ENCODE measurements around the gene PFKL.

The PFKL gene

DNA sequence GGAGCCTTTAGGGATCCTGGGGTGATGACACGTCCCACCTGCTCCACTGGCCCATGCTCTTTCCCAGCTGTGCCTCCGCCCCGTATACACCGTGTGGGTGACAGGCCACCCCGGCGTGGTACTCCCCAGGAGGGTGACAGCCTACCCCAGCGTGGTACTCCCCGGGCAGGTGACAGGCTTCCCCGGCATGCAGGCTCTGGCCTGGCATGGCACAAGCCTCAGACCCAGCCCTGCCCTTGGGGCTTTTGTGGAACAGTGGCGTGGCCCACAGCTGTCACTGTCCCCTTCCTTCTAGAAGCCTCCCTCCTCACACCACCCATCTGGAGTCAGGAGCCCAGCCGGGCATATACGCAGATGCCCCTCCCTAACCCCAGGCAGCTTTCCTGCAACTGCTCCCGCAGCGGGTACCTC is 4.7 kb upstream of the PFKL start:
- no peak for DNase-seq (ENCODE audit: low spot score)

DNA sequence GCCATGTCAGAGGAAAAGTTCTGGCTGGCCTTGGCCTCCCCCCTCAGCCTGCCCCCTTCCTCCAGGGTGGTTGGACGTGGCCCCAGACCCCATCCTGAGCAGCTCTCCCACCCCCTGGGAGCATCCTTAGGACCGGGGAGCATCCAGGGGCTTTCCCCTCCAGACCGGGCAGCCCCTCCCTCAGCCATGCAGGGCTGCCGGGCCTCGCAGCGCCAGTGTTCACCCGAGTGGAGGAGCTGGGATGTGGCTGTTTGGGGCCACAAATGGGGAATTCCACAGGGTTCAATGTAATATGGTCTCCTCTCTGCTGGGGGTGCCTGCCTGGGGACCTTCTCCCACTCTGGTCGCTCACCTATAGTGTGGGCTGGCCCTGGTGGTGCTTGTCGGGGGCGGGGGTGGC is 4.2 kb upstream of the PFKL start:
- no peak for DNase-seq (ENCODE audit: low spot score)

- DNase-seq (ENCODE audit: low spot score), result no peak
Measured at GRCh38 chr21:44296103-44296519, 3.7 kb upstream of the PFKL start.

DNA sequence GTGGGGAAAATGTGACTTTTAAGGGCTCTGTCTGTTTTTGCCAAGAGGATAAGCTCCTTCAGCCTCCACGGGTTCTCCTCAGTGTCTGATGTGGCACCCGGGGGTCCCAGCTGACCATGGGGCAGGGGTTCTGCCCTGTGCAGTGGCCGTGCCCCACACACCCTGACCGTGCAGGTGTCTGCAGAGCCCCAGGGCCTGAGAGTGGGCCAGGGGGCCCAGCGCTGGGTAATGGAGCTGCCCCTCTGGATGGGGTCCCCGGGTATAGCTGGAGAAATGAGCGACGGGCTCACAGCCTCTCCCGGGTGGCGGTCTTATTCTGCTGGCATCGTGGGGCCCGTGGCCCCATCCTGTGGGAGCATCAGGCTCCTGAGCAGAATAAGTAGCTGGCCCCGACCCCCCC is 2.9 kb upstream of the PFKL start:
- DNase-seq (ENCODE audit: low spot score), result no peak

DNA sequence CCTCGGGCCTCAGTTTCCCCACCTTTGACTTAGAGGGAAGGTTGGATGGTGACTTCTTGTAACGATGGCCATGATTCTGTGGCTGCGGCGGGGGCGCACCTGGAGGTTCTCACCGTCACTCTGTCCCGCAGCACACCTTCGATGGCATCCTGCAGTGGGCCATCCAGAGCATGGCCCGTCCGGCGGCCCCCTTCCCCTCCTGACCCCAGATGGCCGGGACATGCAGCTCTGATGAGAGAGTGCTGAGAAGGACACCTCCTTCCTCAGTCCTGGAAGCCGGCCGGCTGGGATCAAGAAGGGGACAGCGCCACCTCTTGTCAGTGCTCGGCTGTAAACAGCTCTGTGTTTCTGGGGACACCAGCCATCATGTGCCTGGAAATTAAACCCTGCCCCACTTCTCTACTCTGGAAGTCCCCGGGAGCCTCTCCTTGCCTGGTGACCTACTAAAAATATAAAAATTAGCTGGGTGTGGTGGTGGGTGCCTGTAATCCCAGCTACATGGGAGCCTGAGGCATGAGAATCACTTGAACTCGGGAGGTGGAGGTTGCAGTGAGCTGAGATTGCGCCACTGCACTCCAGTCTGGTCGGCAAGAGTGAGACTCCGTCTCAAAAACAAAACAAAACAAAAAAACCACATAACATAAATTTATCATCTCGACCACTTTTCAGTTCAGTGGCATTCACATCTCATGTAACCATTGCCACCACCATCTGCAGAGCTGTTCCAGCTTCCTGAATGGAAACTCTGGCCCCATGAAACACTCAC is 2.1 kb upstream of the PFKL start:
- DNase-seq (ENCODE audit: low spot score), result peak; percentile 97

GRCh38 chr21:44298301-44298700 is 1.6 kb upstream of the PFKL start:
- DNase-seq (ENCODE audit: low spot score), result no peak

GRCh38 chr21:44299085-44299457 is 782 bp upstream of the PFKL start:
- DNase-seq (ENCODE audit: low spot score), result no peak

GRCh38 chr21:44300262-44300959 is 558 bp downstream of the PFKL start:
- DNase-seq (ENCODE audit: low spot score), result peak; percentile 66

GRCh38 chr21:44301141-44301540 is 1.3 kb downstream of the PFKL start:
- no peak for DNase-seq (ENCODE audit: low spot score)

- no peak for DNase-seq (ENCODE audit: low spot score)
Measured at GRCh38 chr21:44301961-44302406, 2.1 kb downstream of the PFKL start.

GRCh38 chr21:44302573-44303401 is 2.9 kb downstream of the PFKL start:
- DNase-seq (ENCODE audit: low spot score), result peak; percentile 86

GRCh38 chr21:44303490-44303981 is 3.7 kb downstream of the PFKL start:
- peak; percentile 80 for DNase-seq (ENCODE audit: low spot score)

DNA sequence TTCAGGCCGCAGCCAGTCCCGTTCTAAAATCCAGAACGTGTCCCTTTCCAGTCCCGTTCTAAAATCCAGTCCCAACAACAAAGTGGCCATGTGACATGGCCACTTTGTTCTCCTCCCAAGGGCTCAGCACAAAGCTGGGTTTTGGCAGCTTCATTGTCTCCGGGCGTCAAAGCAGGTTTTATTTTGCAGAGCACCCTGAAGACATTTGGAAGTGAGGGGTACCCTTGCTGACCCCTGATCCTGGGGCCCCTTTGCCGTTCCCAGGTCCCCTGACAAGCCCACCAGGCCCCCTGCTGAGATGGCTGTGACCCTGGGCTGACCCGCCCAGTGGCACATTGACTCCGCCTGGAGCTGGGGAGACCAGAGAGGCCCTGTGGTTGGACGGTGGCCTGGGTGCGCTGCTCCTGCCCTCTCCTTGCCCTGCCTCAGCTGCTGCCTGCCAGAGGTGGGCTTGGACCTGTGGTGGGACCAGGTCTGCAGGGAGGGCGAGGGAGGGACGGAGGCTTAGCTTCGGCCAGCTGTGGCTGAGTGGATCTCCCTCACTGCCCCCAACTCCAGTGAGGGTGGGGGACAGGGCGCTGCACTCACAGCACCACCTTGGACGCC is 4.3 kb downstream of the PFKL start:
- no peak for DNase-seq (ENCODE audit: low spot score)

GRCh38 chr21:44304877-44305293 is 5.0 kb downstream of the PFKL start:
- DNase-seq (ENCODE audit: low spot score), result peak; percentile 88

GRCh38 chr21:44305691-44306090 is 5.8 kb downstream of the PFKL start:
- DNase-seq (ENCODE audit: low spot score), result no peak

DNA sequence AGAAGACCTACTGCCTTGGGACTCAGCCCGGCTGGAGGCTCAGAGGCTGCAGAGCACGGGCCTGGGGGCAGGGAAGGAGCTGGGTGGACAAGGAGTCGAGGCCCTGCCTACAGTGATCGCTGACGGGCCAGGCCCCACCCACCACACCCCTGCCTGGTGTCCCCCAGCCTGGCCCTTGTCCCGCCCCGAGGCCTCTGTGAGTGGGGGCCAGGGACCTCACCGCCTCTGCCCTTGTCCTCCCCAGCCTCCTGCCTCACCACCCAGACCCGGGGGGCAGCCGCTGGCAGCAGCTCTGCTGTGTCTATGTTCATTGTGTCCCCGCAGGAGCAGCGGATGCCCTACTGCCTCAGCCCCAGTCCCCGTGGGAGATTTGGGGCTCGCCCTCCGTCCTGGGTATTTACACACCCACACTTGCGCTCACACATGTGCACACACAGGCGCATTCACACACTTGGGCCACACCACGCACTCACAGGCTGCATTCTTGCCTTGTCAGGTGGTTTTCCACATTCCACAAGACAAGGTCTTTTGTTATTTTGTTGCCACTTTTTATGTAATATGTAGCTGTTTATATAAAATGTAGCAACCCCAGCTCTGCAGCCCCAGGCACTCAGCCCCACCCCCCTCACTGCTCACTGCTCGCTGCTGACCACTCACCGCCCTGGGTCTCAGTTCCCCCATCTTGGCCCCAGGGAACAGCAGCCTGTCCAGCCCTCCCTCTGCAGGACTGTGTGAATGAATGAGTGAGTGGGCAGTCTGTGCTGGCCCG is 7.3 kb downstream of the PFKL start:
- no peak for DNase-seq (ENCODE audit: low spot score)

GRCh38 chr21:44310628-44311507 is 11.0 kb downstream of the PFKL start:
- no peak for DNase-seq (ENCODE audit: low spot score)

DNA sequence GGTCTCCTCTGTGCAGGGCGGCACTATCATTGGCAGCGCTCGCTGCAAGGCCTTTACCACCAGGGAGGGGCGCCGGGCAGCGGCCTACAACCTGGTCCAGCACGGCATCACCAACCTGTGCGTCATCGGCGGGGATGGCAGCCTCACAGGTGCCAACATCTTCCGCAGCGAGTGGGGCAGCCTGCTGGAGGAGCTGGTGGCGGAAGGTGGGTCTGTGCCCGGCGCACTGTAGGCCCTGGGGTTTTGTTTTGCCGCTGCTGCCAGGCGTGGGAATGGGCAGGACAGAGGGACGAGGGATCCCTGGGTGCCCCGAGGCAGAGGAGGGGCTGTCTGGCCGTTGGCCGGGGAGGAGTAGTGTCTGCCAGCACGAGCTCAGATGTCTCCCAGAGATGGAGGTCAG is 12.2 kb downstream of the PFKL start:
- DNase-seq (ENCODE audit: low spot score), result no peak

DNA sequence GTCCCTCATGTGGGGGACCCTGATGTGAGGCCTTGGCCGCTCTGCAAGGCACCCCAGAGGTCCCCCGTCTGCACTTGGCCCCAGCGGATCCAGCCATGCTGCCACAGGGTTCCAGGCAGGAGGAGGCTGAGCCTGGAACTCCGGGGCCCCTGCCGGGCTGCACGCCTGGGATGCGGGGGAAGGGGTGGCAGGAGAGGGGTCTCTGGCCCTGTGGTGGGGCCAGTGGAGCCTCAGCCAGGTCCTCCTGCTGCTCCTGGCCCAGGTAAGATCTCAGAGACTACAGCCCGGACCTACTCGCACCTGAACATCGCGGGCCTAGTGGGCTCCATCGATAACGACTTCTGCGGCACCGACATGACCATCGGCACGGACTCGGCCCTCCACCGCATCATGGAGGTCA is 12.9 kb downstream of the PFKL start:
- no peak for DNase-seq (ENCODE audit: low spot score)

DNA sequence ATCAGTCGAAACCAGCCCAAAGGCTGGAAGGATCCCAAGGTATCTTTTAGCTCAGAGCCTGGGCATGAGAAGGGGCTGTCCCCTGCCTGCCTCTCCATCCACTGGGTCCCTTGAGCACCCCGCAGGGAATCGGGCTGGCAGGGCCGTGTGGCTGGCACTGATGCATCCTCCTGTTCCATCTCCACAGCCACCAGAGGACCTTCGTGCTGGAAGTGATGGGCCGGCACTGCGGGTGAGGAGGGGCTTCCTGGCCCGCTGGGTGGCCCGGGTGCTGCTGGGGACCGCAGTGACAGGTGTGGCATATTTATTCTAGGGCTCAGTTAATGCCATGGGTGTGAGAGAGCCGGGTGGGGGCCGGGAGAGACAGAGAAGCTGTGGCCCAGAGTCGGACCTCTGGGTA is 13.6 kb downstream of the PFKL start:
- DNase-seq (ENCODE audit: low spot score), result no peak
